IMR-90 (cell line): Measurements from ENCODE around the gene ARPIN. TPM values are rescaled to one million over a fixed set of nuclear protein-coding genes. Genes with fewer than 3 reads are reported as not detected.

Experiments used
- ATAC-seq: fragments of 200-7000 bp; cut with Tn5 transposase; 2 replicates; pipeline ENCODE4 v1.9.1; 2020; ENCODE audit warnings: low read depth, mild to moderate bottlenecking, moderate library complexity
- BruUV-seq: library from RNA; stranded (reverse); fragments of 400-500 nt; replicated peaks from 2 replicates; lab custom pipeline; 2021; lab: Mats Ljungman, UMichigan
- CTCF ChIA-PET: fragments of 300-600 bp; formaldehyde crosslinking; extraction: SDS; loops from one replicate; lab custom pipeline; 2021; ENCODE audit warnings: antibody characterized with exemption; lab: Yijun Ruan, JAX
- POLR2A ChIA-PET: fragments of 300-600 bp; sonication (Branson Sonifier 250); formaldehyde crosslinking; loops from one replicate; lab custom pipeline; 2022; ENCODE audit warnings: antibody characterized with exemption; ENCODE audit not compliant: unreplicated experiment; lab: Charles Lee
- DNase-seq: peaks from one replicate; pipeline ENCODE4 v3.0.0; 2013
- H2AFZ ChIP-seq: replicated peaks from 2 replicates; pipeline ENCODE3; 2013; ENCODE audit warnings: low read length, mild to moderate bottlenecking; ENCODE audit not compliant: poor library complexity
- H2AK5ac ChIP-seq: 2 replicates; pipeline ENCODE4 v1.6.1; 2013; ENCODE audit warnings: low read depth, low read length, inconsistent platforms
- H2AK9ac ChIP-seq: replicated peaks from 2 replicates; pipeline ENCODE3; 2013; ENCODE audit warnings: mild to moderate bottlenecking, low read depth, low read length, moderate library complexity; ENCODE audit not compliant: poor library complexity
- H2BK120ac ChIP-seq: 2 replicates; pipeline ENCODE4 v1.6.1; 2013; ENCODE audit warnings: low read depth, low read length, inconsistent platforms
- H2BK15ac ChIP-seq: 3 replicates; pipeline ENCODE4 v1.6.1; 2013; ENCODE audit warnings: low read depth, low read length, inconsistent platforms
- H2BK20ac ChIP-seq: 2 replicates; pipeline ENCODE4 v1.6.1; 2013; ENCODE audit warnings: low read depth, mild to moderate bottlenecking, inconsistent platforms, low read length, moderate library complexity
- H2BK5ac ChIP-seq: 2 replicates; pipeline ENCODE4 v1.6.1; 2013; ENCODE audit warnings: mild to moderate bottlenecking, low read depth, low read length, inconsistent platforms; ENCODE audit not compliant: poor library complexity, severe bottlenecking
- H3K14ac ChIP-seq: replicated peaks from 2 replicates; pipeline ENCODE4 v1.6.1; 2013; ENCODE audit warnings: low read depth, low read length, inconsistent platforms
- H3K18ac ChIP-seq: 2 replicates; pipeline ENCODE4 v1.6.1; 2013; ENCODE audit warnings: low read depth, low read length, control low read depth
- H3K23ac ChIP-seq: 2 replicates; pipeline ENCODE4 v1.6.1; 2013; ENCODE audit warnings: low read depth, low read length, inconsistent platforms
- H3K27ac ChIP-seq: 2 replicates; pipeline ENCODE4 v1.5.1; 2013; ENCODE audit warnings: mild to moderate bottlenecking, control low read depth, low read length; ENCODE audit not compliant: insufficient read depth
- H3K27me3 ChIP-seq: 2 replicates; pipeline ENCODE4 v1.6.1; 2013; ENCODE audit warnings: low read length; ENCODE audit not compliant: control insufficient read depth, insufficient read depth
- H3K36me3 ChIP-seq: 2 replicates; pipeline ENCODE4 v1.6.1; 2013; ENCODE audit warnings: low read length, mixed read lengths; ENCODE audit not compliant: control insufficient read depth, insufficient read depth
- H3K4ac ChIP-seq: 2 replicates; pipeline ENCODE4 v1.6.1; 2013; ENCODE audit warnings: low read depth, low read length, inconsistent platforms
- H3K4me1 ChIP-seq: 2 replicates; pipeline ENCODE4 v1.6.1; 2013; ENCODE audit warnings: low read length, mixed read lengths; ENCODE audit not compliant: control insufficient read depth, insufficient read depth
- H3K4me2 ChIP-seq: 2 replicates; pipeline ENCODE4 v1.6.1; 2013; ENCODE audit warnings: low read depth, mild to moderate bottlenecking, control low read depth, low read length, moderate library complexity
- H3K4me3 ChIP-seq: 2 replicates; pipeline ENCODE4 v1.5.1; 2013; ENCODE audit warnings: low read depth, mild to moderate bottlenecking, control low read depth, low read length, moderate library complexity; ENCODE audit not compliant: insufficient read depth
- H3K56ac ChIP-seq: 2 replicates; pipeline ENCODE4 v1.6.1; 2013; ENCODE audit warnings: low read length, inconsistent platforms; ENCODE audit not compliant: insufficient read depth; ENCODE audit errors: extremely low read depth
- H3K79me1 ChIP-seq, 2 experiments: 2 replicates each; pipeline ENCODE4 v1.6.1; 2013; ENCODE audit warnings: low read length in 2 of 2, inconsistent platforms in 1 of 2, low read depth in 1 of 2
- H3K9ac ChIP-seq: 2 replicates; pipeline ENCODE4 v1.6.1; 2013; ENCODE audit warnings: low read depth, low read length, control low read depth
- H3K9me1 ChIP-seq: 2 replicates; pipeline ENCODE4 v1.6.1; 2013; ENCODE audit warnings: low read length, inconsistent platforms; ENCODE audit not compliant: insufficient read depth
- H3K9me3 ChIP-seq: 2 replicates; pipeline ENCODE4 v1.6.1; 2013; ENCODE audit warnings: low read length; ENCODE audit not compliant: control insufficient read depth, insufficient read depth
- H4K20me1 ChIP-seq: 2 replicates; pipeline ENCODE4 v1.6.1; 2013; ENCODE audit warnings: low read length, inconsistent platforms; ENCODE audit not compliant: insufficient read depth
- H4K5ac ChIP-seq: 2 replicates; pipeline ENCODE4 v1.6.1; 2013; ENCODE audit warnings: mild to moderate bottlenecking, low read depth, low read length, control low read depth
- H4K8ac ChIP-seq, 2 experiments: 2 replicates each; pipeline ENCODE4 v1.6.1; 2013; ENCODE audit warnings: low read depth in 2 of 2, low read length in 2 of 2, control low read depth in 1 of 2, inconsistent platforms in 1 of 2
- H4K91ac ChIP-seq: 2 replicates; pipeline ENCODE4 v1.6.1; 2013; ENCODE audit warnings: low read depth, low read length, inconsistent platforms; ENCODE audit not compliant: insufficient read depth
- BHLHE40 ChIP-seq: fragments of 150-350 bp; IDR thresholded peaks from 2 replicates; pipeline ENCODE4 v1.6.1; 2016; ENCODE audit warnings: mild to moderate bottlenecking, low read depth, low read length
- CEBPB ChIP-seq: IDR thresholded peaks from 2 replicates; pipeline ENCODE4 v1.6.1; 2012; ENCODE audit warnings: low read depth, low read length, improper control_type of control experiment
- CHD1 ChIP-seq: IDR thresholded peaks from 2 replicates; pipeline ENCODE4 v1.6.1; 2012; ENCODE audit warnings: low read depth, low read length, improper control_type of control experiment
- FOS ChIP-seq: fragments of 150-350 bp; IDR thresholded peaks from 2 replicates; pipeline ENCODE4 v1.6.1; 2016; ENCODE audit warnings: low read depth, low read length
- MAFK ChIP-seq: IDR thresholded peaks from 2 replicates; pipeline ENCODE4 v1.6.1; 2012; ENCODE audit warnings: low read depth, low read length, improper control_type of control experiment
- MAZ ChIP-seq: IDR thresholded peaks from 2 replicates; pipeline ENCODE4 v1.6.1; 2012; ENCODE audit warnings: low read depth, mild to moderate bottlenecking, low read length, improper control_type of control experiment, moderate library complexity, borderline replicate concordance
- MXI1 ChIP-seq: IDR thresholded peaks from 2 replicates; pipeline ENCODE4 v1.6.1; 2012; ENCODE audit warnings: low read depth, mild to moderate bottlenecking, low read length, moderate library complexity, borderline replicate concordance
- NFE2L2 ChIP-seq: fragments of 150-350 bp; IDR thresholded peaks from 2 replicates; pipeline ENCODE4 v1.6.1; 2016; ENCODE audit warnings: low read depth, mild to moderate bottlenecking, low read length
- POLR2A ChIP-seq: IDR thresholded peaks from 2 replicates; pipeline ENCODE4 v1.6.1; 2012; ENCODE audit warnings: mild to moderate bottlenecking, low read depth, low read length
- RAD21 ChIP-seq: IDR thresholded peaks from 2 replicates; pipeline ENCODE4 v1.6.1; 2012; ENCODE audit warnings: low read length, improper control_type of control experiment
- RCOR1 ChIP-seq: IDR thresholded peaks from 2 replicates; pipeline ENCODE4 v1.6.1; 2012; ENCODE audit warnings: mild to moderate bottlenecking, low read length, improper control_type of control experiment; ENCODE audit not compliant: insufficient replicate concordance
- SMC3 ChIP-seq: fragments of 150-350 bp; IDR thresholded peaks from 2 replicates; pipeline ENCODE4 v1.6.1; 2016; ENCODE audit warnings: low read depth, mild to moderate bottlenecking, antibody characterized with exemption, low read length, moderate library complexity
- WGBS, 2 experiments: methylation state at CpG; one replicate each; pipeline versions ENCODE4 v1.1.5 to v1.1.7; 2013; ENCODE audit warnings: missing lambda C conversion rate in 2 of 2; ENCODE audit not compliant: insufficient read length in 1 of 2; ENCODE audit errors: extremely low coverage in 2 of 2; 5-methylcytosine and 5-hydroxymethylcytosine counted together
- dilution Hi-C: fragments of 300-500 bp; cut with HindIII; formaldehyde crosslinking; loops from one replicate; pipeline ENCODE4 v1.14.3; 2018; ENCODE audit warnings: low sequenced_read_pairs; ENCODE audit not compliant: unreplicated experiment
- in situ Hi-C: fragments of 300-500 bp; cut with MboI; formaldehyde crosslinking; loops from 3 replicates; pipeline ENCODE4 v1.14.3; 2019; ENCODE audit warnings: low sequenced_read_pairs, inconsistent platforms, mixed read lengths
- intact Hi-C: fragments of 100-400 bp; cut with micrococcal nuclease; formaldehyde crosslinking; loops from 2 replicates; pipeline ENCODE4 v1.10.0; 2022
- polyA plus RNA-seq, 3 experiments: library from polyadenylated mRNA; depleted of rRNA; stranded (reverse); fragments of >200 nt; gene quantifications; 2 replicates each; pipeline ENCODE4 v1.2.3, GENCODE V29; 2012; ENCODE audit warnings: low replicate concordance in 1 of 3
- total RNA-seq: library from RNA; depleted of rRNA; stranded (reverse); fragments of >200 nt; gene quantifications from 2 replicates; pipeline ENCODE4 v1.2.3, GENCODE V29; 2012

Gene ARPIN
- total and polyA plus RNA-seq, 2 of the 4 experiments (the other 2 are of a cell fraction): 3.9 to 8.8 TPM

DNA sequence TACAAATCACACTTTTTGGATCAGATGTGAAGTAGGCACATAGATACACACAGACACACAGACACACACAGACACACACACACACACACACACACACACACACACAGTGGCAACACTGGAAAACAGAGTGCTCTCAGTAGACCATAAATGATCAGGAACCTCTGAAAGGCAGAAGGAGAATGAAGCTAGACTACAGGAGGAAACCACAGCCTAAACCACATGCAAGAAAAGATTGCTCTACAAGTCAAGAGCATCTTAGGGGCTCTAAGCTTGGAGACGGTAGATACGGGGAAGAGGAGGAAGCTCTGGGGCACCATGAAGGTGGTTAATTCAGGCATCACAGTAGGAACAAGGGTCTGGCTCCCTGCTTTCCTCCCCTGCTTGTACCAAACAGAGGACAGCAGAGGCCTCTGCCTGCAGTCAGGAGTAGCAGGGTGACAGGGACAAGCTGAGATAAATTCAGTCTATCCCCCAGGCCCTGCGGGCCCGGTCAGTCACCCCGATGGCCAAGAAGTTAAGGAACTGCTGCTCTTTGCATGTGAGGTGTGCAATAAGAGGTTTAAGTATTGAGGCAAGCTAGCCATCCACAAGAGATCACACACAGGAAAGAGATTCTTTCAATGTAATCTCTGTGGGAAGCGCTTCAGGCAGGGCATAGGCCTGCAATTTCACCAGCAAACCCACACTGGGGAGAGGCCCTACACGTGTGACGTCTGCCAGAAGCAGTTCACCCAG lies 23.5 kb upstream of the ARPIN start:
- H3K27ac ChIP-seq: no peak overlapping the region
- no peaks in the 10 kb centered on the region for H3K4me1 ChIP-seq
- H3K9ac ChIP-seq: no peak overlapping the region
- in situ Hi-C loops: no loop called here
- H3K9me1 ChIP-seq: no peaks in the 10 kb centered on the region
- WGBS, 2 experiments: 82% methylated on average over 2 of the region's 8 CpGs; no CpG with 5 or more reads in 1 of the 2 experiments
- CTCF ChIA-PET: no interaction called here
- no peak overlapping the region for H2AK9ac ChIP-seq
- POLR2A ChIA-PET: no interaction called here
- no peaks in the 10 kb centered on the region for H3K79me1 ChIP-seq
- ATAC-seq (no peak), DNase-seq (no peak)
- H3K27me3 ChIP-seq: peaks cover 21% of the 10 kb centered on the region
- no peak for TF ChIP-seq MXI1
- no peak for TF ChIP-seq RAD21
- TF ChIP-seq RCOR1: no peak
- no peak for TF ChIP-seq CHD1
- TF ChIP-seq NFE2L2: no peak
- no peak for TF ChIP-seq FOS
- no peak for TF ChIP-seq POLR2A
- TF ChIP-seq BHLHE40: no peak
- no peak for TF ChIP-seq CEBPB
- no peak for TF ChIP-seq SMC3
- TF ChIP-seq MAZ: no peak
- TF ChIP-seq MAFK: no peak
- no TSS peak for BruUV-seq
- H3K18ac ChIP-seq: no peak overlapping the region
- H4K91ac ChIP-seq: no peak overlapping the region
- H3K4me3 ChIP-seq: no peak overlapping the region
- no peak overlapping the region for H3K4me2 ChIP-seq
- no peak overlapping the region for H2AFZ ChIP-seq
- H2BK15ac ChIP-seq: no peak overlapping the region
- no peaks in the 10 kb centered on the region for H4K20me1 ChIP-seq
- no peak overlapping the region for H2BK120ac ChIP-seq
- no peak overlapping the region for H2BK20ac ChIP-seq
- no peak overlapping the region for H3K4ac ChIP-seq
- no peaks in the 10 kb centered on the region for H3K36me3 ChIP-seq
- no peak overlapping the region for H3K56ac ChIP-seq
- no peak overlapping the region for H4K5ac ChIP-seq
- H4K8ac ChIP-seq: no peak overlapping the region
- H3K14ac ChIP-seq: no peak overlapping the region
- intact Hi-C loops: no loop called here
- H2AK5ac ChIP-seq: no peak overlapping the region
- no peak overlapping the region for H3K23ac ChIP-seq
- no peak overlapping the region for H2BK5ac ChIP-seq
- dilution Hi-C loops: no loop called here
- H3K9me3 ChIP-seq: no peaks in the 10 kb centered on the region
